Spleen (tissue), 11 donors: ENCODE data around the gene PCBP3. TPM values are rescaled to one million over a fixed set of nuclear protein-coding genes. Genes with fewer than 3 reads are reported as not detected.

Experiments
- DNase-seq: peaks from one replicate; pipeline ENCODE4 v3.0.0-alpha.2; 2020
- H3K27ac ChIP-seq, 8 donors: fragments of 200-600 bp; sonication (generic) in 7 of 8; 1 replicate in 4 of 8; 2 replicates in 4 of 8; pipeline versions ENCODE4 v1.5.0 to v1.8.0; 2016 to 2021; ENCODE audit warnings: inconsistent platforms in 4 of 8, mild to moderate bottlenecking in 4 of 8, moderate library complexity in 1 of 8
- H3K27me3 ChIP-seq, 7 donors: fragments of 200-600 bp; sonication (generic) in 6 of 7; replicated peaks in 1 of 7; 1 replicate in 4 of 7; 2 replicates in 3 of 7; pipeline versions ENCODE4 v1.5.0 to v1.8.0; 2016 to 2021; ENCODE audit warnings: inconsistent platforms in 3 of 7, mild to moderate bottlenecking in 1 of 7
- H3K36me3 ChIP-seq, 6 donors: fragments of 200-600 bp; sonication (generic) in 5 of 6; 1 replicate in 4 of 6; 2 replicates in 2 of 6; pipeline versions ENCODE4 v1.5.0 to v1.8.0; 2016 to 2021; ENCODE audit warnings: inconsistent platforms in 2 of 6
- H3K4me1 ChIP-seq, 6 donors: fragments of 200-600 bp; sonication (generic) in 5 of 6; 1 replicate in 3 of 6; 2 replicates in 3 of 6; pipeline versions ENCODE4 v1.5.0 to v1.8.0; 2016 to 2021; ENCODE audit warnings: inconsistent platforms in 3 of 6
- H3K4me3 ChIP-seq, 8 donors: fragments of 200-600 bp; sonication (generic) in 7 of 8; 1 replicate in 4 of 8; 2 replicates in 4 of 8; pipeline versions ENCODE4 v1.5.0 to v1.8.0; 2016 to 2021; ENCODE audit warnings: inconsistent platforms in 4 of 8, mild to moderate bottlenecking in 4 of 8, moderate library complexity in 2 of 8
- H3K9me3 ChIP-seq, 8 donors: fragments of 200-600 bp; sonication (generic) in 7 of 8; 1 replicate in 4 of 8; 2 replicates in 4 of 8; pipeline versions ENCODE4 v1.5.0 to v1.8.0; 2016 to 2021; ENCODE audit warnings: inconsistent platforms in 4 of 8
- CTCF ChIP-seq, 11 experiments: fragments of 200-600 bp in 7 of 11; fragments of 450-650 bp in 4 of 11; sonication (generic) in 4 of 11; IDR thresholded peaks in 8 of 11; conservative IDR thresholded peaks in 3 of 11; 1 replicate in 7 of 11; 2 replicates in 4 of 11; pipeline versions ENCODE4 v1.4.0 to v1.8.0; 2016 to 2021; ENCODE audit warnings: antibody characterized with exemption in 11 of 11, inconsistent platforms in 4 of 11, mild to moderate bottlenecking in 1 of 11
- POLR2A ChIP-seq, 3 donors: fragments of 450-650 bp; IDR thresholded peaks; one replicate each; pipeline ENCODE4 v1.5.1; 2017; ENCODE audit warnings: antibody characterized with exemption in 3 of 3, mild to moderate bottlenecking in 1 of 3
- POLR2AphosphoS5 ChIP-seq, 3 donors: sonication (generic); formaldehyde crosslinking; IDR thresholded peaks; one replicate each; pipeline ENCODE4 v1.5.1; 2017; ENCODE audit warnings: antibody characterized with exemption in 3 of 3
- WGBS, 5 donors: extraction: QIAGEN DNeasy Blood & Tissue Kit in 3 of 5; methylation state at CpG; one replicate each; pipeline versions ENCODE4 v1.1.5 to v1.1.7; 2013 to 2018; 5-methylcytosine and 5-hydroxymethylcytosine counted together
- intact Hi-C: fragments of 100-400 bp; cut with DNase I; formaldehyde crosslinking; loops from one replicate; pipeline ENCODE4 v1.15.0; 2023; ENCODE audit warnings: low total_unique reads
- polyA plus RNA-seq, 3 donors: library from polyadenylated mRNA; stranded (reverse); fragments of 200-250 nt; gene quantifications; one replicate each; pipeline ENCODE4 v1.2.1, GENCODE V29; 2013
- total RNA-seq, 7 donors: library from RNA; depleted of rRNA in 3 of 7; stranded (reverse); fragments of >200 nt in 3 of 7; fragmentation: NEBNext Ultra II Directional in 4 of 7; extraction: Animal tissue kit (Norgen Biotek cat#: 25700) in 4 of 7; gene quantifications; one replicate each; pipeline versions ENCODE4 v1.1.0 to v1.2.1, GENCODE V29; 2016 to 2021
- donor health status: healthy with polysubstance abuse.
- donor health status: DM: no; HTN: no; CAD: no; lungs with moderate emphysema.
- donor health status: DM: no; HTN: no; CAD: no.
- donor health status: Bipolar disorder and iron deficiency.
- donor health status: healthy.
- donor health status: DM: no; HTN: no; CAD: no.
- donor health status: DM: yes; HTN: yes; CAD: no.

PCBP3 gene
- total and polyA plus RNA-seq, 10 donors: 4.2 to 31.6 (median 15.2) TPM

- H3K36me3 ChIP-seq: no peaks in the 10 kb centered on the region
- intact Hi-C loops: no loop called here
- 82 to 90% (median 84%) methylated on average over 26 to 31 of the region's 31 CpGs for WGBS, 5 donors
- no peak for DNase-seq
- no peaks in the 10 kb centered on the region for H3K27me3 ChIP-seq
- peaks cover 0 to 19% (median 0%) of the 10 kb centered on the region in 6 donors for H3K4me1 ChIP-seq
- no peaks in the 10 kb centered on the region for H3K9me3 ChIP-seq
- H3K27ac ChIP-seq: no peak overlapping the region
- TF ChIP-seq POLR2A (IDR thresholded peaks at IDR 0.05): no peak
- no peak for TF ChIP-seq CTCF (IDR thresholded peaks at IDR 0.05 in 8 of 11, conservative IDR thresholded peaks at IDR 0.05 in 3 of 11)
- no peak for TF ChIP-seq POLR2AphosphoS5 (IDR thresholded peaks at IDR 0.05)
- H3K4me3 ChIP-seq: no peak overlapping the region
Observed at GRCh38 chr21:45629046-45629981, 14.2 kb upstream of the PCBP3 start.

- WGBS, 5 donors: 80 to 88% (median 87%) methylated on average over 13 to 16 of the region's 16 CpGs
- Histone ChIP-seq H3K27me3 (no peaks in the 10 kb centered on the region), H3K36me3 (no peaks in the 10 kb centered on the region), H3K27ac (no peak overlapping the region), H3K4me1 (peaks cover 0 to 19% (median 0%) of the 10 kb centered on the region in 6 donors), H3K4me3 (no peak overlapping the region), H3K9me3 (no peaks in the 10 kb centered on the region)
- TF ChIP-seq POLR2AphosphoS5 (IDR thresholded peaks at IDR 0.05): no peak
- no peak for TF ChIP-seq POLR2A (IDR thresholded peaks at IDR 0.05)
- no peak for TF ChIP-seq CTCF (IDR thresholded peaks at IDR 0.05 in 8 of 11, conservative IDR thresholded peaks at IDR 0.05 in 3 of 11)
- intact Hi-C loops: no loop called here
- DNase-seq: no peak
Observed at GRCh38 chr21:45630066-45630694, 13.3 kb upstream of the PCBP3 start.

- no peak for TF ChIP-seq POLR2A (IDR thresholded peaks at IDR 0.05)
- TF ChIP-seq POLR2AphosphoS5 (IDR thresholded peaks at IDR 0.05): no peak
- no peak for TF ChIP-seq CTCF (IDR thresholded peaks at IDR 0.05 in 8 of 11, conservative IDR thresholded peaks at IDR 0.05 in 3 of 11)
- Histone ChIP-seq H3K27me3 (no peaks in the 10 kb centered on the region), H3K9me3 (no peaks in the 10 kb centered on the region), H3K27ac (no peak overlapping the region), H3K4me1 (peaks cover 0 to 19% (median 0%) of the 10 kb centered on the region in 6 donors), H3K4me3 (no peak overlapping the region), H3K36me3 (no peaks in the 10 kb centered on the region)
- WGBS, 5 donors: 84 to 93% (median 87%) methylated on average over 22 of the region's 22 CpGs
- intact Hi-C loops: no loop called here
- DNase-seq: no peak
Observed at GRCh38 chr21:45630876-45631275, 12.6 kb upstream of the PCBP3 start.

GRCh38 chr21:45631540-45631939, 12.0 kb upstream of the PCBP3 start:
- peak; percentile 67 for DNase-seq
- intact Hi-C loops: no loop called here
- H3K4me1 ChIP-seq: peaks cover 0 to 19% (median 0%) of the 10 kb centered on the region in 6 donors
- peak overlapping the region in 3 of 8 donors; percentile 12 to 66 (median 42) for H3K27ac ChIP-seq
- no peak overlapping the region for H3K4me3 ChIP-seq
- no peaks in the 10 kb centered on the region for H3K9me3 ChIP-seq
- no peaks in the 10 kb centered on the region for H3K36me3 ChIP-seq
- TF ChIP-seq CTCF (IDR thresholded peaks at IDR 0.05 in 8 of 11, conservative IDR thresholded peaks at IDR 0.05 in 3 of 11): no peak
- TF ChIP-seq POLR2A (IDR thresholded peaks at IDR 0.05): no peak
- TF ChIP-seq POLR2AphosphoS5 (IDR thresholded peaks at IDR 0.05): no peak
- WGBS, 5 donors: 76 to 88% (median 85%) methylated on average over 9 to 11 of the region's 11 CpGs
- no peaks in the 10 kb centered on the region for H3K27me3 ChIP-seq
